DMS114 treated with DMSO at 0.1 percent for 48 hours (cell line): ENCODE measurements around the gene PDCD1.
"Not testable (repeated sequence)": the region's sequence is repeated elsewhere in the genome, so short reads cannot be mapped to it uniquely, and the experiment has no call there.

ENCODE experiments used
- DNase-seq: peaks from one replicate; lab custom pipeline; 2025; ENCODE audit not compliant: unreplicated experiment; lab: John Stamatoyannopoulos, UW

Gene PDCD1

DNA sequence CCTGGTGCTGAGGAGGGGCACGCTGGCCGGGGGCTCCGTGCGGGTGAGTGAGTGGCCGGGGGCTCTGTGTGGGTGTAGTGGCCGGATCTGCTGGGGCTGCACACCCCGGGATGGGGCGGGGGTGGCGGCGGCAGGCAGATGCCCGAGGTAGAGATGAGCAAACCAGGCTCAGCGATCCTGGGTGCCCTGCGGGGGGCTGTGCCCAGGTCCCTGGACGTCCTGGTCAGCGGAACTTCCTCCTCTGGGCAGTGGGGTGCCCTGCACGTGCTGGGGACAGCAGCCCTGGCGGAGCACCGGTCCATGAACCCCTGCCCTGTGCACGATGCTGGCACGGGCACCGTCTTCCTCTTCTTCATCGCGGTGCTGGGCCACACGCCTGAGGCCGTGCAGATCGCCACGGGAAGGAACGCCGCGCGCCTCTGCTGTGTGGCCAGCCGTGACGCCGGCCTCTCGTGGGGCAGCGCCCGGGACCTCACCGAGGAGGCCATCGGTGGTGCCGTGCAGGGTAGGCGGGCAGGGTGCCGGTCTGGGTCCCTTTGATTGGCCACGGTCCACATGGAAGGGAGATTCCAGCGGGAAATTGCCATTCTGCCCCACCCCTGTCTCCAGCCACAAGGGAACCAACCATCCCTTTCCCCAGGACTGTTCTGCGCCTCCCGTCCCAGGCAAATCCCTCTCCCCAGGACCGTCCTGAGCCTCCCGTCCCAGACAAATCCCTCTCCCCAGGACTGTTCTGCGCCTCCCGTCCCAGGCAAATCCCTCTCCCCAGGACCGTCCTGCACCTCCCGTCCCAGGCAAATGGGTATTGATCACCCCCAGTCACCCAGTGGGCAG lies 43.8 kb downstream of the PDCD1 start:
- no peak for DNase-seq

DNA sequence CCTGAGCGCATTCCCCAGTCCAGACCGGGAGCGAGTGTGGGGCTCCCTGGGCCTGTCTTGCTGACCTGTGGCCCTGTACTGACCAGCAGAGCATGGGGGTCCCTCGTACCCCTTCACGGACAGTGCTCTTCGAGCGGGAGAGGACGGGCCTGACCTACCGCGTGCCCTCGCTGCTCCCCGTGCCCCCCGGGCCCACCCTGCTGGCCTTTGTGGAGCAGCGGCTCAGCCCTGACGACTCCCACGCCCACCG lies 44.4 kb downstream of the PDCD1 start:
- no peak for DNase-seq

DNA sequence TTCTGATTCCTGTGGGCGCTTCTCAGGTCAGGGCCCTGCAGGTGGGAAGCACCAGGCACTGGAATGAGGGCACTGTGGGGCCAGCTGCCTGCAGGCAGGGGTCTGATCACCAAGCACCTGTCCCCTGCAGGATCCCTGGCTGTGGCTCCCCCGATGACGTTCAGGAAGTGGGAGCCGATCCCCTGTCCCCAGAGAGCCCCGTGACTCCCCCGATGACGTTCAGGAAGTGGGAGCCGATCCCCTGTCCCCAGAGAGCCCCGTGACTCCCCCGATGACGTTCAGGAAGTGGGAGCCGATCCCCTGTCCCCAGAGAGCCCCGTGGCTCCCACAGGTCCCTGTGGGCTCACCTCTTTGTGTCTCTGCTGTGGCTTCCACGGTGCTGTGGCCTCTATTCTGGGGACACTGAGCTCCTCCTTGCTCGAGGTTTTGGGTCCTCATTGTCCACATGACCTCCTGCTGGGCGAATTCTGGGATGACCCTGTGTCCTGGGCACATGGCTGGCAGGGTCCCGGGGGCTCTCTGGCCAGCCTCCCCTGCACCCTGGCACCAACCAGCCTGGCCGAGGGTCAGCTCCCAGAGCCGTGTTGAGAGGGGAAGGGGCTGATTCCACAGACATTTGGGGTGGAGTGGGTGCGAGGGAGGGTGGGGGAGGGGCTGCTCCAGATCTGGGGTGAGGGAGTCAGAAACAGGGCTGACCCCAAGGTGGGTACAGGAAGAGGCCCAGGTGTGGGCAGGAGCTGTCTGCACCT lies 44.9 kb downstream of the PDCD1 start:
- no peak for DNase-seq

DNA sequence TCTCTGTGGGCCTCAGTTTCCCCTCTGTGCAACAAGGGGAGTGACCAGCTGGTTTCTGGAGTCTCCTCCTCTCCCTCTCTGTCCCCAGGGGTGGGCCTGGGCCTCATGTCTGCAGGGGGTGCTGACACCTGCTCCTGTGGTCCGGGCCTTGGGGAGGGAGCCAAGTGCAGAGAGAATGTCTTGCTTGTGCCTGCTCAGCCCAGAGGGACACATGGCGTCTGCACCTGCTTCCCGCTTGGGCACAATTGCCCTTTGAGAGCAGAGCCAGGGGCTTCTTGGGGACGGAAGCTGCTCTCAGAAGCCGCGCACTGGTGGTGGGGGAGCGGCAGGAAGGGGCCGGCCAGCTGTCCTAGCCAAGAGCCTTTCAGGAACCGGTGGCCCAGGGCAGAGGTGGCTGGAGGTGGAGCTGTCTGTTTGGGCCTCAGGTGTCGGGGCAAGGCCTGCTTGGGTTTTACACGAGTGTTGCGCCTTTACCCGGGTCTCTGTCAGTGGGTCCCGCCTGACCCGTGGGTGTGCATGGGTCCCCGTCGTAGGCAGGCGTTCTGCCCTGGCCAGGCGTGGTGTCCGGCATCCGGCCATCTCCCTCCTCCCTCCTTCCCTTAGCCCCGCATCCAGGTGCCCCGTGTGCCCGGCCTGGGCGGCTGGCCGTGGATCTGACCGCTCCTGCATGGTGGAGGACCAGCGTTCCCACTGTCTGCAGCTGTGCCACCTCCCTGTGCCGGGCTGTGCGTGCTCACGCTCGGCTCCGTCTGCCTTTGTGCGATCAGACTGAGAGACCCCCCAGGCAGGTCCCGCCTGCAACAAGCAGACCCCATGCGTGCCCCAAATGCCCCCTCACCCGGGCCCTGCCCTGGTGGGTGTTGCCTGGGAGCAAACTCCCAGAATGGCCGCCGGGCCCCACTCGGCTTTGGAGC lies 45.7 kb downstream of the PDCD1 start:
- DNase-seq = no peak

DNA sequence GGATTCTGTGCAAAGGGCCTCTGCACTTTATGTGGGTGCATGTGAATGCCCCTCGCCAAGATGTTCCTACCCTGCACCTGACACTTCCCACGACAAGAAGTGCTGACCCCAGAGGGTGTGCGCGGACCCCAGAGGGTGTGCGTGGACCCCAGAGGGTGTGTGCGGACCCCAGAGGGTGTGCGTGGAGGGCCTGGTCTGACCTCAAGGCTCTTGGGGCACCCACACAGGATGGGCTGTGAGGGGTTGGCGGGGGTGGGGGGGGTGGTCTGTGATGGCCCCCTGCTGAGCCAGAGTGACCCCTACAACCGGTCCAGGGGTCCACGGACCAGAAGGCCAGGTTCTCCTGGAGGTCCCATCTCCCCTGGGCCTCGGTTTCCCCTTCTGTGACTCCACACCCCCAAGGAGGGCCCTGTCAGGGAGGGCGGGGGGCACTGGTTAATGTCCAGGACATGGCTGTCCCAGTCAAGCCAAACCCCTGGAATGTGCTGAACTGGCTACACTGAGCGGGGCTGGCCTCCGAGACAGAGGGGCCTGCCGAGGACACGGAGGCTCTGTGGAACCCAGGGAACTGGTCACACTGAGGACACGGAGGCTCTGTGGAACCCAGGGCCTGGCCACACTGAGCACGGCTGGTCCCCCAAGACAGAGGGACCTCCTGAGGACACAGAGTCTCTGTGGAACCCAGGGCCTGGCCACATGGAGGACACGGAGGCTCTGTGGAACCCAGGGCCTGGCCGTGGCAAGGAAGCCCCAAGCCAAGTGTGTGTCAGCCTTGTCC lies 46.6 kb downstream of the PDCD1 start:
- no peak for DNase-seq

DNA sequence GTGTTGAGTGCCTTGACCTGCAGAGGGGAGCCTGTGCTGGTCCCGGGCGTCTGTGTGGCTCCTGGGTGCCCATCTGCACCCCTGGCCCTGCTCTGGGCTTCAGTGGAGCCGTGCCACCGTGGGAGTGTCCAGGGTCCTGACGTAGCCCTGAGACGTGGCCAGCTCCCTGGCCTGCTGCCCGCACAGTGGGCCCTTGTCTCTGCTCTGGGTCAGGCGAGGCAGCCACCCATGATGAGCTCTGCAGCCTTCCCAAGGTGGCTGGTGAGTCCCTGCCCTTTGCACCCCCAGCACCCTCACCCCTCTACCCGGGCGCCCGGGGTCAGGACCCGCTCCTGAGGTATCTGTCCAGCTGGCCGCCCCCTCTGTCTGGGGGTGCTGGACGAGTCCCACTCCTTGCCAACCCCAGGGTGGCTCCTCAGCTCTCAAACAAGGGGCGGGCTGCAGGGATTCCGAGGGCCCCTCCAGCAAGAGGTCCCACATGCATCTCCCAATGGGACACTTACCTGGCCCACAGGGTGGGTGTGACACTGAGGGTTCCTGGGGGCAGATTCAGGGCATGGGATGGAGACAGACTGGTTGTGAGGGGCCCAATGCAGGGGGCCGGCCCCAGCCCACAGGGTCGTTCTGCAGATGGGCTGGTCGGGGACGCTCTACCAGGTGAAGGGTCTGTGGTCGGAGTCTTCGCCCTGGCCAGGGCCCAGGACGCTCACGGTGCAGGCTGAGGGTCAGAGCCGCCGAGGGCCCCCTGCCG lies 47.3 kb downstream of the PDCD1 start:
- DNase-seq = no peak

DNA sequence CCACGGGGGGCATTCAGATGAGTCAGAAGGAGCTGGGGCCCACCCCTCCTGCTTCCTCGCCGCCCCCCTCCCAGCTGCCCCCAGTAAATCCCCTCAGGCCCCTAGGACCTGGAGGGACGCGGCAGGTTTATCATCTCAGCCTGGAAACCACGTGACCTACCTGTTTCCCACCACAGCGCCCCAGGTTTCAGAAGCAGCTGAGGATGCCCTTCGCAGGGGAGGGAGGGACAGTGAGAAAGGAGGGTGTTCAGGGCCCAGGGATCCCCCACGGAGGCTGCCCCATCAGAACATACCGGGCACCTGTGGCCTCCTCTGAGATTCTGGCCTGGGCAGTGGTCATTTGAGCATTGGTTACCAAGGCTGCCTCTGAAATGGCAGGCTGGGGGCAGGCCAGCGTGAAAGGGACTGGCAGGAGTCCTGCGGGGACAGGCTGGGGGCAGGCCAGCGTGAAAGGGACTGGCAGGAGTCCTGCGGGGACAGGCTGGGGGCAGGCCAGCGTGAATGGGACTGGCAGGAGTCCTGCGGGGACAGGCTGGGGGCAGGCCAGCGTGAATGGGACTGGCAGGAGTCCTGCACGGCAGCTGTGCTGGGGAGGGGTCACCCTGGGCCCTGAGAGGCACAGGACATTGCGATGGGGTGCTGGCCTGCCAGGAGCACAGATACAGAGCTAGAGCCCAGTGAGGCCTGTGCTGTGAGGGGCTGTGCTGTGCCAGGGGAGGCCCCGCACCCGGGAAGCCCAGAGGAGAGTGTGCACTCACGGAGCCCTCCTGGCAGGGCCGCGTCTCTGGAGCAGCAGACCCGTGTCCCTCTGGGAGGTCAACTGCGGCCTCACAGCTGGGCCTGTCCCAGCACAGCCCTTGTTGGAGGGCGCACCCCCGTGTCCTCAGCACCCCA lies 48.1 kb downstream of the PDCD1 start:
- no peak for DNase-seq

DNA sequence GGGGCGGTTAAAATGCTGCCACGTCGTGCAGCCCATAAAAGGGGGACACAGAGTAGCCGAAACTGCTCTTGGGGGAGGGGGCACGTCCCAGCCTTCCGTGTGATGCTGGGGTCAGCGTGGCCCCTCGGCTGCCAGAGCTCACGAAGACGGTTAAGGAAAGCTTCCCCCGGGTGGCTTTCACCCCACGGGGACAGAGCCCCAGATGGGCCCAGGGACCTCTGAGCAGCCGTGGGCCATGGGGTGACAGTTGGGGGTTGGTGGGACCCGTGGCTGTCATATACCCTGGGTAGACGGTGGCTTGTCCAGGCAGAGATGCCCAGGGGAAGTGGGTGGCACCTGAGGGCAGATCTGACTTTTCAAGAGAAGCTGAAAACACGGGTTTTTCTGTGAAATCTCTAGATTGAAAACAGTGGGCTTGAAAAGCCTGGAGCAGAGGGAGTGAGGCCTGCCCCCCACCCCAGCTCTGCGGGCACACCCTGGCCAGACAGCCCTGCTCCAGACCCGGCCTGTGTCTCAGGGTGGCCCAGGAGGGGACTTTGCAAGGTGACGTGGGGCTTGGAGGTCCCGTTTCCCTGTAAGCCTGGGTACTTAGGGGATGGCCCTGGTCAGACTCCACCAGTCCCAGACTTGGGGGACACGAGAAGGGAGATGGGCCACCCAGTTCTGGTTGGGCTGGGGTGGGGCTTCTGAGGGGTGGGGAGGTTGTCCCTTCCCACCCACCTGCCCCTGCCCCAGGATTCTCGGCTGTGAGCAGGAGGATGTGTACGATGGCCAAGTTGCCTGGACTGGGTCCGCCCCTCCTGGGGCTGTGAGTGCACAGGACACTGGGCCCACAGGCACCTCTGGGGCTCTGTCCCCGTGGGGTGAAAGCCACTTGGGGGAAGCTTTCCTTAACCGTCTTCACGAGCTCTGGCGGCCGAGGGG lies 49.0 kb downstream of the PDCD1 start:
- no peak for DNase-seq

DNA sequence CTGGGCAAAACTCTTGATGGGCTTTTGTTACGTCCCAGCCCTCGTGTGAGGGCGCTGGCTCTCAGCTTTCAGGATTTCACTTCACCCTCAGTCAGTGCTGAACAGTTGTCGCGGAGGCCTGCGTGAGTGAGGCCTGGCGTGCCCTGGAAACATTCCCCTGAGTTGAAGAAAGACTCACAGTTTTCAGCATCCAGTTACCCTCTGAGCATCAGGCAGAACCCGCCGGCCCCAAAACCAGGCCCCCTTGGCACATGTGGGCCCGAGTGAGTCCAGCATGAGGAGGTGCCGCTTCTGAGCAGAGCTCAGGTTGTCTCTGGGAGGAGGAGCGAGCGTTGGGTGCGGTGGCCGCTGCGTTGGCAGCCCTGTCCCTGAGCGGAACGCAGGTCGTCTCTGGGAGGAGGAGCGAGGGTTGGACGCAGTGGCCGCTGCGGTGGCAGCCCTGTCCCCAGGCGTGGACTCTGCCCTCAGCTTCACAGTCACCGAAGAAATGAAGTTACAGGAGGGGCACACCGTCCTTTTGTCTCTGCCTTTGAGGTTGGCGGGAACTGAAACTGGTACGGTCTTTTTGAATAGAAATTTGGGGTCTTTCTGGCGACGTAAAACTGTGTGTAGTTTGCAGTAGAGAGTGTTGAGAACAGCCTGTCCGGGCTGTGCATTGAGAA lies 49.8 kb downstream of the PDCD1 start, which contains the start of gene NEU4:
Gene NEU4 (plus strand): TSS at position 473 of the 662 bp plus-strand sequence. CDS start 5,292 bp downstream, outside the sequence.
- DNase-seq = no peak

DNA sequence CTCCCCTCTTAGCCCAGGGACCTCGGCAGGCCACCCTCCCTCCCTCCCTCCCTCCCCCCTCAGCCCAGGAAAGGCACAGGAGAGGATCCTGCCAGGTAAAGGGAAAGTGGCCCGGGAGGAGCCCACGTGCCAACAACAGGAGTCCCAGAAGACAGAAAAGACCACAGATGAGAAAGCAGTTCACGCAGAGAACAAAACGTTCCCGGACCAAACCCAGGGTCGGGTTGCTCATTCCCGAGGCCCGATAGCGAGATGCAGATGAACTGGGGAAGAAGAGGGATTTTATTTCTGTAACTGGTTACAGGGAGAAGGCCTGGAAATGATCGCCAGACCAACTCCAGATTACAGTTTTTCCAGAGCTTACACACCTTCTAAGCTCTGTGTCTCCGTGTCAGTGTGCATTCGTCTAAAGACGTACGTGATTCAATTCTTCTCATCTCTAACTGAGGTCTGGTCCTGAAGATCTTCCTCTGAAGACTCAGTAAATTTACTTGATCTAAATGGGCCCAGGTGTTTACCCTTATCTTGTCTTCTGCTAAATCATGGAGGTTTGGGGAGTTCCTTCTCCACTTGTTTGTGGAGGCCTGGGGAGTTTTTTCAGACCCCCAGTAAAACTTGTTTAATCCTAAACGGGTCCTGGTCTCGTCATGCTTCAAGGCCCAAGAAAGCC lies 50.5 kb downstream of the PDCD1 start:
- DNase-seq = no peak

DNA sequence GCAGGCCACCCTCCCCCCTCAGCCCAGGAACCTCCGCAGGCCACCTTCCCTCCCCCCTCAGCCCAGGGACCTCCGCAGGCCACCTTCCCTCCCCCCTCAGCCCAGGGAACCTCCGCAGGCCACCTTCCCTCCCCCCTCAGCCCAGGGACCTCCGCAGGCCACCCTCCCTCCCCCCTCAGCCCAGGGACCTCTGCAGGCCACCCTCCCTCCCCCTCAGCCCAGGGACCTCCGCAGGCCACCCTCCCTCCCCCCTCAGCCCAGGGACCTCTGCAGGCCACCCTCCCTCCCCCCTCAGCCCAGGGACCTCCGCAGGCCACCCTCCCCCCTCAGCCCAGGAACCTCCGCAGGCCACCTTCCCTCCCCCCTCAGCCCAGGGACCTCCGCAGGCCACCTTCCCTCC lies 52.5 kb downstream of the PDCD1 start:
- DNase-seq = not testable (repeated sequence)

DNA sequence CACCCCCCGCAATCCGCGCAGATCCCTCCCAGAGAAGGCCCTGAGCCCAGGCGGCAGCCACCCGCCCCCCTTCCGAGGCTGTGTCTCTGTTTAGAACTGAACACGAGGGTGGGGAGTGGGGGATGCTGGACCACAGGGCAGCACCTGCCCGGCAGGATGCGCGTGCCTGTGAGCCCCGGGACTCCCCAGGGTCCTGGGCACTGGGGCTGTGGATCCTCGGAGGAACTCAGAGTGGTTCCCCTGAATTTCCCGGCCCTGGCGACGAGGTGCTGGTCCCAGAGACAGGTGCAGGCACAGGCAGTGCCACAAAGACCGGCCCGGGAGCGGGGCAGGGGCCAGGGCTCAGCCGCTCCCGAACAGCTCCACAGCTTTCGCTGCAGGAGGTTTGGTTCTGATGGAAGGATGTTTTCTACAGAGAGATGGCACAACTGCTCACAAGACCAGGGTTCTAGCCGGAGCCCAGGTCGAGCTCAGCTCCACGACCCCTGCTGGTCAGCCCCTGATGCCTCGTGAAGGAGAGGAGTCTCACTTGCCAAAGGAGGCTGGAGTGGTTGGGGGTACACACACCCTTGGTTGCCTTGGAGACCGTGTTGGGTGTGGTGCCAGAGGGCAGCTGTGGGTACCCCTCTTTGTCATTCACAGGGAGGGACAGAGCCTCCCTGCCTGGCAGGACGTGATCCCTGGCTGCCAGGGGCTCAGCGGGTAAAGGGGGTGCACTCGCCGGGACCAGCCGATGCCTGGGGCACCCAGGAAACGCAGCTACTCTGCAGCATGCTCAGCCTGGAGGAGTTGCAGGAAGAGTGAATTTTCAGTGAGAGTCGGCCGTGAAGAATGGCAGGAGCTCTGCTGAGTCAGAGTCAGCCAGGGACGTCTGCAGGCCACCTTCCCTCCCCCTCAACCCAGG lies 54.1 kb downstream of the PDCD1 start:
- DNase-seq = no peak

DNA sequence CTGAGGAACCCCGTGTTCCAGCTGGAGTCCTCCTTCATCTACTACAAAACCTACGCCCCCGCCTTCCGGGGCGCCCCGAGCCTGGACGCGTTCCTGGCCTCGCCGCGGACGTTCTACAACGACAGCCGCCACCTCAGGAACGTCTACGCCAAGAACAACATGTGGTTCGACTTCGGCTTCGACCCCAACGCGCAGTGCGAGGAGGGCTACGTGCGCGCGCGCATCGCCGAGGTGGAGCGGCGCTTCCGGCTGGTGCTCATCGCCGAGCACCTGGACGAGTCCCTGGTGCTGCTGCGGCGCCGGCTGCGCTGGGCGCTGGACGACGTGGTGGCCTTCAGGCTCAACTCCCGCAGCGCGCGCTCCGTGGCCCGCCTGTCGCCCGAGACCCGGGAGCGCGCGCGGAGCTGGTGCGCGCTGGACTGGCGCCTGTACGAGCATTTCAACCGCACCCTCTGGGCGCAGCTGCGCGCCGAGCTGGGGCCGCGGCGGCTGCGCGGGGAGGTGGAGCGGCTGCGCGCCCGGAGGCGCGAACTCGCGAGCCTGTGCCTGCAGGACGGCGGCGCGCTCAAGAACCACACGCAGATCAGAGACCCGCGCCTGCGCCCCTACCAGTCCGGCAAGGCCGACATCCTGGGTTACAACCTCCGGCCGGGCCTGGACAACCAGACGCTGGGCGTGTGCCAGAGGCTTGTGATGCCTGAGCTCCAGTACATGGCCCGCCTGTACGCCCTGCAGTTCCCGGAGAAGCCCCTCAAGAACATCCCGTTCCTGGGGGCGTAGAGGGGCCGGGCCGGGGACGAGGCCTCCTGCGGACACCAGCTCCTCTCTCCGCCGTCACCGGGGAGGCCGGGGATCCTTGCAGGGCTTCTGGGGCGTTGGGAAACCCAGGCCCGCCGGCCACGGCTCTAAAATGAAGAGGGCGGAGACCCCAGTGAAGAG lies 55.0 kb downstream of the PDCD1 start:
- peak; percentile 41 for DNase-seq

DNA sequence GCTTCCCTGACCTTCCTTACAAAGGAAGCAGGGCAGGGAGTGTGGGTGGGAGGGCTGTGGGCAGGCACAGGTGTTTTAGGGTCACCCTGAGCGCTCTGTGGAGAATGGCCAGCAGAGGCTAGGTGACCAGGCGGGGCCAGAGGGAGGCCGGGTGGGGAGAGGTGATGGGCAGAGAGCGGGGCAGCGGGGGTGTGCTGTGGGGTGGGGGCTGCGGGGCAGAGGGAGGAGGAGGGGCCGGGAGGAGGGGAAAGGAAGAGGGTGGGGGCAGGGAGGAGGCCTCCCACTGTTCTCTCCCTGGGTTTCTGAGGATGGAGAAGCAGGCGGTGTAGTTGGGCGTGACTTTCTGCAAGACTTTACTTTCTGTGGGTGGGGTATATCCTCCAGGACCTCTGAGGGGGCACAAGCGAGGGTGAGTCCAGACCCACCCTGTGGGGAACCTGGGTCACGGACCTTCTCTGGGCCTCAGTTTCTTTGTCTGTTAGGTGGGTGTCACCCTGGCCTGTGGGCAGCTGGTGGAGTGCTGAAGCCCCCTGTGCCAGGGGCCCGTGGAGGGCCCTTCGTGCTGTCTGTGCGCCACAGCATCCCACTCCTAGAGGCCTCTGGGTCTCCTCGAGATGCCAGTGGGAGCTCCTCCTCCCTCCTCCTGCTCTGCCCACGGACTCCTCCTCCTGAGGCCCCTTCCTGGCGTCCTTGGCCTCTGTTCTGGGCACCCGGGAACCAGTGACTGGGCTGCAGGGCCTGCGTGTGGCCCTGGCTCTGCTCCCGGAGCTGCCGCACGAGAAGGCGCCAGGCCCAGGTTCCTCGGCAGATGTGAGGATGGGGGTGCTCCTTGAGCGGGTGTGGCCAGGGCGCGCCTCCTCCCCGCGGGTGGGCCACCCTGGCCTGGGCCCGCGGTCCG lies 56.0 kb downstream of the PDCD1 start:
- no peak for DNase-seq
